ENCODE measurements around the gene DNAI1. TPM values are rescaled to one million over a fixed set of nuclear protein-coding genes. Genes with fewer than 3 reads are reported as not detected.

Gene DNAI1
- total and polyA plus RNA-seq, 2 of the 13 experiments (the other 11 are each of a cell fraction or from before 2014, with no cell fraction given): not detected

GRCh38 chr9:34503406-34503805, 44.8 kb downstream of the DNAI1 start:
- in situ Hi-C loops (cut with HindIII; ENCODE audit: extremely low pct_ligation_motif_present, low pct_unique_long_range_greater_than_20kb): loop anchor here (5.0 kb wide), 1 partner anchor 71 kb away; no protein-coding TSS in a partner anchor
- DNase-seq (ENCODE audit: low spot score) (no peak), ATAC-seq (no peak), FAIRE-seq (no peak)
- ChIA-PET POLR2A (no interaction called here), CTCF (ENCODE audit: low intra/inter-chr PET ratio, low total read pairs) (interaction anchor here (3.9 kb wide), 1 partner anchor 44 kb away, joined by 19 read pairs; no protein-coding TSS in a partner anchor)
- no peak overlapping the region for H3K4me3 ChIP-seq (replicated peaks in 1 of 3; ENCODE audit: insufficient read depth in 1 of 3, low read depth in 2 of 3, low read length in 3 of 3)
- H3K9ac ChIP-seq (ENCODE audit: insufficient read depth, low read depth, low read length): no peak overlapping the region
- no TSS peak for BruUV-seq (replicated peaks)
- no peaks in the 10 kb centered on the region for H3K79me2 ChIP-seq (ENCODE audit: insufficient read depth, low read length)
- H3K4me1 ChIP-seq (ENCODE audit: insufficient read depth, low read length): peaks cover 23% of the 10 kb centered on the region
- no peak overlapping the region for H3K27ac ChIP-seq (ENCODE audit: extremely low read length, insufficient read depth, low read length)
- H4K20me1 ChIP-seq (ENCODE audit: insufficient read depth, low read length): no peaks in the 10 kb centered on the region; the same call in 1 of the 2 replicates
- no peak for TF ChIP-seq ZNF607 (CRISPR knock-in tag; IDR thresholded peaks at IDR 0.05; ENCODE audit: borderline replicate concordance)
- TF ChIP-seq ZNF614 (CRISPR knock-in tag; IDR thresholded peaks at IDR 0.05; ENCODE audit: borderline replicate concordance): no peak
- intact Hi-C loops (cut with micrococcal nuclease; ENCODE audit: unreplicated experiment): loop anchor here (5.0 to 10.0 kb wide), 3 partner anchors 44 to 169 kb away; no protein-coding TSS in a partner anchor
- no peaks in the 10 kb centered on the region for H3K36me3 ChIP-seq (replicated peaks in 1 of 2; ENCODE audit: control insufficient read depth in 1 of 2, insufficient read depth in 2 of 2, low read length in 2 of 2)
- H3K27me3 ChIP-seq (ENCODE audit: control insufficient read depth in 1 of 2, insufficient read depth in 2 of 2, low read length in 2 of 2): peaks cover 3 to 29% of the 10 kb centered on the region in 2 experiments; a peak in 2 of 5 replicates
- H2AFZ ChIP-seq (ENCODE audit: low read length): no peak overlapping the region
- no peak overlapping the region for H3K4me2 ChIP-seq (ENCODE audit: low read depth, low read length)
- H3K9me3 ChIP-seq (ENCODE audit: low read length): no peaks in the 10 kb centered on the region

- CTCF ChIA-PET (ENCODE audit: low intra/inter-chr PET ratio, low total read pairs): no interaction called here
- DNase-seq (ENCODE audit: low spot score) (no peak), ATAC-seq (no peak), FAIRE-seq (no peak)
- no peaks in the 10 kb centered on the region for H3K9me3 ChIP-seq (ENCODE audit: low read length)
- intact Hi-C loops (cut with micrococcal nuclease; ENCODE audit: unreplicated experiment) (loop anchor here (10.0 kb wide), 1 partner anchor 171 kb away; no protein-coding TSS in a partner anchor), in situ Hi-C loops (cut with HindIII; ENCODE audit: extremely low pct_ligation_motif_present, low pct_unique_long_range_greater_than_20kb) (no loop called here)
- TF ChIP-seq ZSCAN31 (CRISPR knock-in tag; IDR thresholded peaks at IDR 0.05; ENCODE audit: low read depth) (no peak), ZNF746 (CRISPR knock-in tag; IDR thresholded peaks at IDR 0.05) (no peak), PBX3 (CRISPR knock-in tag; IDR thresholded peaks at IDR 0.05; ENCODE audit: borderline replicate concordance) (no peak)
- H3K4me2 ChIP-seq (ENCODE audit: low read depth, low read length): no peak overlapping the region
- H3K27me3 ChIP-seq (ENCODE audit: control insufficient read depth in 1 of 2, insufficient read depth in 2 of 2, low read length in 2 of 2): peaks cover 4 to 37% of the 10 kb centered on the region in 2 experiments; a peak in 2 of 5 replicates
- H2AFZ ChIP-seq (ENCODE audit: low read length): no peak overlapping the region
- no peaks in the 10 kb centered on the region for H3K36me3 ChIP-seq (replicated peaks in 1 of 2; ENCODE audit: control insufficient read depth in 1 of 2, insufficient read depth in 2 of 2, low read length in 2 of 2)
- no peak overlapping the region for H3K27ac ChIP-seq (ENCODE audit: extremely low read length, insufficient read depth, low read length)
- no peak overlapping the region for H3K9ac ChIP-seq (ENCODE audit: insufficient read depth, low read depth, low read length)
- H4K20me1 ChIP-seq (ENCODE audit: insufficient read depth, low read length): no peaks in the 10 kb centered on the region; the same call in 1 of the 2 replicates
- no peaks in the 10 kb centered on the region for H3K79me2 ChIP-seq (ENCODE audit: insufficient read depth, low read length)
- 30% methylated on average over 2 of the region's 5 CpGs for WGBS (ENCODE audit: low lambda C conversion rate)
- BruUV-seq (replicated peaks): no TSS peak
- POLR2A ChIA-PET: no interaction called here
- no peak overlapping the region for H3K4me3 ChIP-seq (replicated peaks in 1 of 3; ENCODE audit: insufficient read depth in 1 of 3, low read depth in 2 of 3, low read length in 3 of 3)
- H3K4me1 ChIP-seq (ENCODE audit: insufficient read depth, low read length): peaks cover 23% of the 10 kb centered on the region
Measured at GRCh38 chr9:34505370-34506120, 46.9 kb downstream of the DNAI1 start.

All from HepG2 (cell line).